Tibial nerve (tissue), 4 donors: ENCODE data around the gene TMEM212. TPM values are rescaled to one million over a fixed set of nuclear protein-coding genes. Genes with fewer than 3 reads are reported as not detected.

Experiments
- DNase-seq, 2 donors: peaks; one replicate each; pipeline ENCODE4 v3.0.0-alpha.2; 2019; ENCODE audit warnings: low spot score in 2 of 2
- H3K27ac ChIP-seq, 4 donors: fragments of 200-600 bp; sonication (generic) in 3 of 4; one replicate each; pipeline ENCODE4 v1.5.1; 2017 to 2019; ENCODE audit warnings: mild to moderate bottlenecking in 1 of 4
- H3K27me3 ChIP-seq, 2 donors: fragments of 200-600 bp; sonication (generic) in 1 of 2; one replicate each; pipeline versions ENCODE4 v1.5.1 to v1.6.0; 2017 to 2019
- H3K36me3 ChIP-seq, 3 donors: fragments of 200-600 bp; sonication (generic); one replicate each; pipeline ENCODE4 v1.5.1; 2018 to 2019
- H3K4me1 ChIP-seq, 4 donors: fragments of 200-600 bp; sonication (generic) in 3 of 4; one replicate each; pipeline ENCODE4 v1.5.1; 2017 to 2019
- H3K4me3 ChIP-seq, 4 donors: fragments of 200-600 bp; sonication (generic) in 3 of 4; one replicate each; pipeline ENCODE4 v1.5.1; 2017 to 2019; ENCODE audit warnings: mild to moderate bottlenecking in 1 of 4, moderate library complexity in 1 of 4
- H3K9me3 ChIP-seq, 4 donors: fragments of 200-600 bp; sonication (generic) in 3 of 4; one replicate each; pipeline ENCODE4 v1.5.1; 2017 to 2019
- EP300 ChIP-seq, 2 donors: sonication (generic); formaldehyde crosslinking; IDR thresholded peaks; one replicate each; pipeline ENCODE4 v1.6.1; 2017; ENCODE audit warnings: antibody characterized with exemption in 2 of 2, mild to moderate bottlenecking in 1 of 2
- POLR2A ChIP-seq, 2 donors: fragments of 450-650 bp; IDR thresholded peaks; one replicate each; pipeline ENCODE4 v1.6.1; 2017; ENCODE audit warnings: antibody characterized with exemption in 2 of 2, mild to moderate bottlenecking in 2 of 2, moderate library complexity in 2 of 2
- WGBS, 2 donors: methylation state at CpG; one replicate each; pipeline ENCODE4 v1.1.5; 2018; 5-methylcytosine and 5-hydroxymethylcytosine counted together
- total RNA-seq, 4 donors: library from RNA; depleted of rRNA; stranded (reverse); fragments of >200 nt; gene quantifications; one replicate each; pipeline ENCODE4 v1.1.0, GENCODE V29; 2016
- TF ChIP-seq, protein P1 (sequence below), 5 experiments: fragments of 200-600 bp in 3 of 5; fragments of 450-650 bp in 2 of 5; sonication (generic) in 3 of 5; IDR thresholded peaks; one replicate each; pipeline ENCODE4 v1.5.1; 2016 to 2019; ENCODE audit warnings: antibody characterized with exemption in 5 of 5, mild to moderate bottlenecking in 3 of 5, moderate library complexity in 2 of 5

Gene TMEM212
- total RNA-seq, 4 donors from 2014 or later = not detected

DNA sequence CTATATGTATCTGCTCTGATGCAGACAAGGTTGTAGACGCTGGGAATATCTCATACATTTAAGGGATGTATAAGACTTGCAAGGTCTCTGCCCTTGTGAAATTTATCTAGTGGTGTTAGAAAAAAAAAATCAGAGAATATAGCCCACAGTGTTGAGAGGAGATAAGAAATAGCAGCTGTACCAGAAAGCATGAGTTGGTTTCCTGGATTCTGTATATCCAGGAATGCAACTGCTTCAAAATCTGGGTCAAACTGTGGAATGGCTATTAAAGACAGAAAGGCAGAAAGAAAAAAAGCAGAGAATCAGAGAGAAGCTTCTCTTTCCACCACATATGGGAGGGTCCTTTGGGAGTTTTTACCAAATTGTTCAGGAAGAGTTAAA lies 1.5 kb upstream of the TMEM212 start:
- WGBS, 2 donors = 83 to 93% methylated on average over 1 of the region's 1 CpG
- no peak for DNase-seq
- no peak overlapping the region for H3K27ac ChIP-seq

GRCh38 chr3:171844873-171845272 lies 1.7 kb downstream of the TMEM212 start:
- no peak overlapping the region for H3K27ac ChIP-seq
- H3K4me3 ChIP-seq = no peak overlapping the region
- TF ChIP-seq, protein P1, sequence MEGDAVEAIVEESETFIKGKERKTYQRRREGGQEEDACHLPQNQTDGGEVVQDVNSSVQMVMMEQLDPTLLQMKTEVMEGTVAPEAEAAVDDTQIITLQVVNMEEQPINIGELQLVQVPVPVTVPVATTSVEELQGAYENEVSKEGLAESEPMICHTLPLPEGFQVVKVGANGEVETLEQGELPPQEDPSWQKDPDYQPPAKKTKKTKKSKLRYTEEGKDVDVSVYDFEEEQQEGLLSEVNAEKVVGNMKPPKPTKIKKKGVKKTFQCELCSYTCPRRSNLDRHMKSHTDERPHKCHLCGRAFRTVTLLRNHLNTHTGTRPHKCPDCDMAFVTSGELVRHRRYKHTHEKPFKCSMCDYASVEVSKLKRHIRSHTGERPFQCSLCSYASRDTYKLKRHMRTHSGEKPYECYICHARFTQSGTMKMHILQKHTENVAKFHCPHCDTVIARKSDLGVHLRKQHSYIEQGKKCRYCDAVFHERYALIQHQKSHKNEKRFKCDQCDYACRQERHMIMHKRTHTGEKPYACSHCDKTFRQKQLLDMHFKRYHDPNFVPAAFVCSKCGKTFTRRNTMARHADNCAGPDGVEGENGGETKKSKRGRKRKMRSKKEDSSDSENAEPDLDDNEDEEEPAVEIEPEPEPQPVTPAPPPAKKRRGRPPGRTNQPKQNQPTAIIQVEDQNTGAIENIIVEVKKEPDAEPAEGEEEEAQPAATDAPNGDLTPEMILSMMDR (IDR thresholded peaks at IDR 0.05) = no peak
- no peak for TF ChIP-seq EP300 (IDR thresholded peaks at IDR 0.05)
- peaks cover 0 to 16% (median 0%) of the 10 kb centered on the region in 4 donors for H3K4me1 ChIP-seq
- no peaks in the 10 kb centered on the region for H3K9me3 ChIP-seq
- DNase-seq = no peak
- no peaks in the 10 kb centered on the region for H3K27me3 ChIP-seq
- no peaks in the 10 kb centered on the region for H3K36me3 ChIP-seq
- 98 to 100% methylated on average over 2 of the region's 2 CpGs for WGBS, 2 donors

More for the DNA sequence above, 1.5 kb upstream of the TMEM212 start:
- TF ChIP-seq, protein P1 (IDR thresholded peaks at IDR 0.05) = no peak
- TF ChIP-seq EP300 (IDR thresholded peaks at IDR 0.05) = no peak
- TF ChIP-seq POLR2A (IDR thresholded peaks at IDR 0.05) = no peak
- no peaks in the 10 kb centered on the region for H3K9me3 ChIP-seq
- H3K4me3 ChIP-seq = no peak overlapping the region
- no peaks in the 10 kb centered on the region for H3K27me3 ChIP-seq
- H3K4me1 ChIP-seq = peaks cover 0 to 33% (median 5%) of the 10 kb centered on the region in 4 donors
- H3K36me3 ChIP-seq = no peaks in the 10 kb centered on the region

GRCh38 chr3:171845481-171846284 lies 2.5 kb downstream of the TMEM212 start:
- TF ChIP-seq EP300 (IDR thresholded peaks at IDR 0.05) = no peak
- TF ChIP-seq, protein P1 (IDR thresholded peaks at IDR 0.05) = no peak
- TF ChIP-seq POLR2A (IDR thresholded peaks at IDR 0.05) = no peak
- Histone ChIP-seq H3K9me3 (no peaks in the 10 kb centered on the region), H3K4me1 (peaks cover 0 to 22% (median 0%) of the 10 kb centered on the region in 4 donors), H3K4me3 (no peak overlapping the region), H3K36me3 (no peaks in the 10 kb centered on the region), H3K27me3 (no peaks in the 10 kb centered on the region), H3K27ac (no peak overlapping the region)
- no peak for DNase-seq
- WGBS, 2 donors = 85% methylated on average over 3 of the region's 3 CpGs

DNA sequence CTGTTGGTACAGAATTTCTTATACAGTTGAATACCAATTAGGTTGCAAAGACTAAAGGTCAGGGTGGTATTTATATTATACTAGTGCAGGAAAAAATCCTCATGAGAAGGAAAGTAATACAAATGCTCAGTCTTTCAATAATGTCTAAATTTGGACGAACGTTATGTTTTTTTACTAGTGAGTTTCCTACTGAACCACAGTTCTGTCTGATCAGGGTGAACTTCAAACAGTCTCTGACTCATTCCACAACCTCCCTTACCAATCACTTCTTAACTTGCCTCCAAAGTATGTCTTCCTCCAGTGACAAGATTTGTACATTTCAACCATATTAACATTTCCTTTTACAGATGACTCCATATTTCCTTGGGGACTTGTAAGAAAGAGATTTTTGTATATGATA lies 3.4 kb downstream of the TMEM212 start:
- WGBS, 2 donors = 43 to 52% methylated on average over 2 of the region's 2 CpGs
- Histone ChIP-seq H3K27me3 (no peaks in the 10 kb centered on the region), H3K4me1 (peaks cover 0 to 19% (median 0%) of the 10 kb centered on the region in 4 donors), H3K27ac (no peak overlapping the region), H3K9me3 (no peaks in the 10 kb centered on the region), H3K4me3 (no peak overlapping the region), H3K36me3 (no peaks in the 10 kb centered on the region)
- TF ChIP-seq, protein P1 (IDR thresholded peaks at IDR 0.05) = no peak
- no peak for TF ChIP-seq POLR2A (IDR thresholded peaks at IDR 0.05)
- no peak for TF ChIP-seq EP300 (IDR thresholded peaks at IDR 0.05)
- DNase-seq = no peak

- 75 to 79% methylated on average over 6 of the region's 6 CpGs for WGBS, 2 donors
- no peak overlapping the region for H3K4me3 ChIP-seq
- H3K9me3 ChIP-seq = no peaks in the 10 kb centered on the region
- TF ChIP-seq EP300 (IDR thresholded peaks at IDR 0.05) = no peak
- no peak for TF ChIP-seq POLR2A (IDR thresholded peaks at IDR 0.05)
- TF ChIP-seq, protein P1 (IDR thresholded peaks at IDR 0.05) = no peak
- H3K27me3 ChIP-seq = no peaks in the 10 kb centered on the region
- DNase-seq = no peak
- H3K27ac ChIP-seq = no peak overlapping the region
- no peaks in the 10 kb centered on the region for H3K36me3 ChIP-seq
- peaks cover 0 to 19% (median 0%) of the 10 kb centered on the region in 4 donors for H3K4me1 ChIP-seq
These were observed 4.0 kb downstream of the TMEM212 start for GRCh38 chr3:171847133-171847532.
